HepG2 (cell line): ENCODE measurements around the gene LNX2. TPM values are rescaled to one million over a fixed set of nuclear protein-coding genes. Genes with fewer than 3 reads are reported as not detected.

ENCODE experiments used
- ARID5B ChIP-seq: IDR thresholded peaks from 2 replicates; pipeline ENCODE4 v1.4.0; 2020; ENCODE audit warnings: mild to moderate bottlenecking, missing genetic modification reagents
- ATF7-NPFF ChIP-seq: sonication (generic); formaldehyde crosslinking; IDR thresholded peaks from 2 replicates; pipeline ENCODE4 v1.8.1; 2023; ENCODE audit warnings: mild to moderate bottlenecking, low read depth, missing genetic modification reagents, moderate library complexity
- DMAP1 ChIP-seq: IDR thresholded peaks from 2 replicates; pipeline ENCODE4 v1.6.1; 2016
- FOXP4 ChIP-seq: sonication (generic); formaldehyde crosslinking; IDR thresholded peaks from 2 replicates; pipeline ENCODE4 v1.4.0; 2020; ENCODE audit warnings: missing genetic modification reagents
- HIVEP1 ChIP-seq: sonication (generic); formaldehyde crosslinking; IDR thresholded peaks from 2 replicates; pipeline ENCODE4 v1.4.0; 2020; ENCODE audit warnings: mild to moderate bottlenecking, missing genetic modification reagents
- HOXA5 ChIP-seq: sonication (generic); formaldehyde crosslinking; IDR thresholded peaks from 2 replicates; pipeline ENCODE4 v1.4.0; 2020; ENCODE audit warnings: missing genetic modification reagents
- MIXL1 ChIP-seq: IDR thresholded peaks from 2 replicates; pipeline ENCODE4 v1.6.1; 2016
- SOX13 ChIP-seq, 3 experiments: fragments of 450-650 bp in 1 of 3; sonication (generic) in 1 of 3; formaldehyde crosslinking in 1 of 3; IDR thresholded peaks in 2 of 3; conservative IDR thresholded peaks in 1 of 3; 2 replicates each; pipeline versions ENCODE4 v1.5.0 to v1.6.1; 2016 to 2020; ENCODE audit warnings: antibody characterized with exemption in 1 of 3, mild to moderate bottlenecking in 1 of 3, missing compliant biosample characterization in 1 of 3, missing genetic modification reagents in 1 of 3, moderate library complexity in 1 of 3
- SP1 ChIP-seq, 2 experiments: fragments of 450-650 bp in 1 of 2; sonication (generic) in 1 of 2; formaldehyde crosslinking in 1 of 2; IDR thresholded peaks; 2 replicates each; pipeline versions ENCODE4 v1.4.0 to v1.6.1; 2016 to 2020; ENCODE audit warnings: missing genetic modification reagents in 1 of 2
- SPEN ChIP-seq: sonication (generic); formaldehyde crosslinking; IDR thresholded peaks from 2 replicates; pipeline ENCODE4 v1.5.1; 2020; ENCODE audit warnings: low read depth, mild to moderate bottlenecking, missing genetic modification reagents
- ZC3H4 ChIP-seq: sonication (generic); formaldehyde crosslinking; IDR thresholded peaks from 2 replicates; pipeline ENCODE4 v1.4.0; 2020; ENCODE audit warnings: missing genetic modification reagents, borderline replicate concordance
- ZHX2 ChIP-seq, 2 experiments: sonication (generic) in 1 of 2; formaldehyde crosslinking in 1 of 2; IDR thresholded peaks; 2 replicates each; pipeline versions ENCODE4 v1.6.1 to v1.9.0; 2014 to 2022; ENCODE audit warnings: antibody characterized with exemption in 1 of 2, borderline replicate concordance in 1 of 2, inconsistent platforms in 1 of 2, low read depth in 1 of 2, missing genetic modification reagents in 1 of 2
- ZNF431 ChIP-seq: sonication (generic); formaldehyde crosslinking; IDR thresholded peaks from 2 replicates; pipeline ENCODE4 v1.9.0; 2022; ENCODE audit warnings: missing genetic modification reagents, low read depth, mild to moderate bottlenecking, borderline replicate concordance
- polyA plus RNA-seq, 8 experiments: library from polyadenylated mRNA; depleted of rRNA in 3 of 8; stranded (reverse) in 7 of 8; unstranded in 1 of 8; fragments of >200 nt; fragmentation: Illumina TruSeq in 4 of 8; extraction: Trizol in 4 of 8; gene quantifications; 2 replicates each; pipeline versions ENCODE4 v1.2.1 to v1.2.3, GENCODE V29; 2011 to 2016; ENCODE audit warnings: low read depth in 4 of 8, missing spikeins in 1 of 8, mixed read lengths in 1 of 8; ENCODE audit not compliant: insufficient read depth in 1 of 8
- total RNA-seq, 5 experiments: library from RNA; depleted of rRNA; stranded (reverse); fragments of >200 nt; fragmentation: Illumina TruSeq; extraction: Trizol; gene quantifications; 2 replicates each; pipeline ENCODE4 v1.2.3, GENCODE V29; 2016; ENCODE audit warnings: low read depth in 1 of 5

Gene LNX2
- total and polyA plus RNA-seq, 2 of the 13 experiments (the other 11 are each of a cell fraction or from before 2014, with no cell fraction given): 9.2 to 9.7 TPM

GRCh38 chr13:27628081-27628480, 7.8 kb upstream of the LNX2 start (continued):
- no peak for TF ChIP-seq ZHX2 (IDR thresholded peaks at IDR 0.05; ENCODE audit: low read depth)
- TF ChIP-seq ZHX2 (CRISPR knock-in tag; IDR thresholded peaks at IDR 0.05; ENCODE audit: borderline replicate concordance): no peak
- TF ChIP-seq FOXP4 (CRISPR knock-in tag): peak; percentile 39; the same call in 1 of the 2 replicates
- TF ChIP-seq MIXL1 (CRISPR knock-in tag): peak; percentile 59
- TF ChIP-seq ATF7-NPFF: no peak
- TF ChIP-seq SPEN (CRISPR knock-in tag): no peak
- TF ChIP-seq HIVEP1 (CRISPR knock-in tag): no peak
- no peak for TF ChIP-seq ZNF431 (CRISPR knock-in tag)
- TF ChIP-seq SOX13 (IDR thresholded peaks at IDR 0.05): no peak
- 0 out of 4 replicates have a peak, but pooled peaks of 1 of the 2 experiments have one; percentile 13 for TF ChIP-seq SOX13 (CRISPR knock-in tag; conservative IDR thresholded peaks at IDR 0.05 in 1 of 2, IDR thresholded peaks at IDR 0.05 in 1 of 2)
- TF ChIP-seq ARID5B (CRISPR knock-in tag): 0 out of 2 replicates have a peak, but pooled peaks have one; percentile 9
- TF ChIP-seq DMAP1 (CRISPR knock-in tag): no peak
- no peak for TF ChIP-seq HOXA5 (CRISPR knock-in tag)
- TF ChIP-seq SP1 (IDR thresholded peaks at IDR 0.05): no peak
- TF ChIP-seq SP1 (CRISPR knock-in tag; IDR thresholded peaks at IDR 0.05): no peak
- TF ChIP-seq ZC3H4 (CRISPR knock-in tag): no peak
